Neural cell (in vitro differentiated cells): ENCODE results near the gene WDR93.

Experiments
- EP300 ChIP-seq: fragments of 450-650 bp; conservative IDR thresholded peaks from 2 replicates; pipeline ENCODE4 v1.6.1; 2014; ENCODE audit warnings: antibody characterized with exemption, mild to moderate bottlenecking, moderate library complexity; ENCODE audit not compliant: poor library complexity, severe bottlenecking
- MXI1 ChIP-seq: fragments of 450-650 bp; conservative IDR thresholded peaks from 2 replicates; pipeline ENCODE4 v1.6.1; 2014; ENCODE audit warnings: antibody characterized with exemption, mild to moderate bottlenecking; ENCODE audit not compliant: poor library complexity, severe bottlenecking
- POLR2AphosphoS5 ChIP-seq: IDR thresholded peaks from 2 replicates; pipeline ENCODE4 v1.6.1; 2012
- RAD21 ChIP-seq: fragments of 450-650 bp; conservative IDR thresholded peaks from 2 replicates; pipeline ENCODE4 v1.6.1; 2014; ENCODE audit warnings: antibody characterized with exemption, mild to moderate bottlenecking, moderate library complexity
- SMC3 ChIP-seq: fragments of 450-650 bp; conservative IDR thresholded peaks from 2 replicates; pipeline ENCODE4 v1.6.1; 2014; ENCODE audit warnings: antibody characterized with exemption, mild to moderate bottlenecking, moderate library complexity; ENCODE audit not compliant: poor library complexity
- TF ChIP-seq, protein P1 (sequence below): fragments of 450-650 bp; IDR thresholded peaks from 2 replicates; pipeline ENCODE4 v1.5.1; 2014; ENCODE audit warnings: antibody characterized with exemption, mild to moderate bottlenecking, moderate library complexity; ENCODE audit not compliant: poor library complexity, severe bottlenecking
- TF ChIP-seq, protein P2 (sequence below): IDR thresholded peaks from 2 replicates; pipeline ENCODE4 v1.6.1; 2012; ENCODE audit warnings: borderline replicate concordance

DNA sequence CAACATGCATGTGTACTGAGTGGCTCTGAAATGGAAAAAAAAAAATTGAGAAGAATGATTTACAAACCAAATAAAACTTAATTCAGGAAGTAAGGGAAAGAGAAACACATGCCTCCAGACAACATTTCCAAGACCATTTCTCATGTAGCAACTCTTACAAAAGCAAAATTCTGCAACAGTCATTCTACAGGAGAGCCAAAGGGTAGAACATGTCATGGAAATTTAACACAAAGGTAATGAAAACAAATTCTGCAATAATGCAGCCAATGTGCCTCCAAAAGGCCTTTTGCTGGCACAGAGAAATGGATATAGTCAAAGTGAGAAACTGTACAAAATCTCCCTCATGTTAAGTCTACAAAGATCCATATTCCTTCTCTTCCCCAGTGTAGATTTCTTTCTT is 4.1 kb upstream of the WDR93 start:
- TF ChIP-seq, protein P1, sequence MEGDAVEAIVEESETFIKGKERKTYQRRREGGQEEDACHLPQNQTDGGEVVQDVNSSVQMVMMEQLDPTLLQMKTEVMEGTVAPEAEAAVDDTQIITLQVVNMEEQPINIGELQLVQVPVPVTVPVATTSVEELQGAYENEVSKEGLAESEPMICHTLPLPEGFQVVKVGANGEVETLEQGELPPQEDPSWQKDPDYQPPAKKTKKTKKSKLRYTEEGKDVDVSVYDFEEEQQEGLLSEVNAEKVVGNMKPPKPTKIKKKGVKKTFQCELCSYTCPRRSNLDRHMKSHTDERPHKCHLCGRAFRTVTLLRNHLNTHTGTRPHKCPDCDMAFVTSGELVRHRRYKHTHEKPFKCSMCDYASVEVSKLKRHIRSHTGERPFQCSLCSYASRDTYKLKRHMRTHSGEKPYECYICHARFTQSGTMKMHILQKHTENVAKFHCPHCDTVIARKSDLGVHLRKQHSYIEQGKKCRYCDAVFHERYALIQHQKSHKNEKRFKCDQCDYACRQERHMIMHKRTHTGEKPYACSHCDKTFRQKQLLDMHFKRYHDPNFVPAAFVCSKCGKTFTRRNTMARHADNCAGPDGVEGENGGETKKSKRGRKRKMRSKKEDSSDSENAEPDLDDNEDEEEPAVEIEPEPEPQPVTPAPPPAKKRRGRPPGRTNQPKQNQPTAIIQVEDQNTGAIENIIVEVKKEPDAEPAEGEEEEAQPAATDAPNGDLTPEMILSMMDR: no peak
- TF ChIP-seq EP300: no peak
- TF ChIP-seq, protein P2, sequence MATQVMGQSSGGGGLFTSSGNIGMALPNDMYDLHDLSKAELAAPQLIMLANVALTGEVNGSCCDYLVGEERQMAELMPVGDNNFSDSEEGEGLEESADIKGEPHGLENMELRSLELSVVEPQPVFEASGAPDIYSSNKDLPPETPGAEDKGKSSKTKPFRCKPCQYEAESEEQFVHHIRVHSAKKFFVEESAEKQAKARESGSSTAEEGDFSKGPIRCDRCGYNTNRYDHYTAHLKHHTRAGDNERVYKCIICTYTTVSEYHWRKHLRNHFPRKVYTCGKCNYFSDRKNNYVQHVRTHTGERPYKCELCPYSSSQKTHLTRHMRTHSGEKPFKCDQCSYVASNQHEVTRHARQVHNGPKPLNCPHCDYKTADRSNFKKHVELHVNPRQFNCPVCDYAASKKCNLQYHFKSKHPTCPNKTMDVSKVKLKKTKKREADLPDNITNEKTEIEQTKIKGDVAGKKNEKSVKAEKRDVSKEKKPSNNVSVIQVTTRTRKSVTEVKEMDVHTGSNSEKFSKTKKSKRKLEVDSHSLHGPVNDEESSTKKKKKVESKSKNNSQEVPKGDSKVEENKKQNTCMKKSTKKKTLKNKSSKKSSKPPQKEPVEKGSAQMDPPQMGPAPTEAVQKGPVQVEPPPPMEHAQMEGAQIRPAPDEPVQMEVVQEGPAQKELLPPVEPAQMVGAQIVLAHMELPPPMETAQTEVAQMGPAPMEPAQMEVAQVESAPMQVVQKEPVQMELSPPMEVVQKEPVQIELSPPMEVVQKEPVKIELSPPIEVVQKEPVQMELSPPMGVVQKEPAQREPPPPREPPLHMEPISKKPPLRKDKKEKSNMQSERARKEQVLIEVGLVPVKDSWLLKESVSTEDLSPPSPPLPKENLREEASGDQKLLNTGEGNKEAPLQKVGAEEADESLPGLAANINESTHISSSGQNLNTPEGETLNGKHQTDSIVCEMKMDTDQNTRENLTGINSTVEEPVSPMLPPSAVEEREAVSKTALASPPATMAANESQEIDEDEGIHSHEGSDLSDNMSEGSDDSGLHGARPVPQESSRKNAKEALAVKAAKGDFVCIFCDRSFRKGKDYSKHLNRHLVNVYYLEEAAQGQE: no peak
- TF ChIP-seq POLR2AphosphoS5: no peak
- TF ChIP-seq MXI1: no peak
- TF ChIP-seq RAD21: no peak
- TF ChIP-seq SMC3: no peak
